ENCODE measurements around the gene RIPOR3. TPM values are rescaled to one million over a fixed set of nuclear protein-coding genes. Genes with fewer than 3 reads are reported as not detected.

RIPOR3 gene
- total and polyA plus RNA-seq, 9 of the 15 experiments (the other 6 are each of a cell fraction or from before 2014, with no cell fraction given): 3.3 to 62.7 (median 21.4) TPM

GRCh38 chr20:50601511-50602431 is 89.6 kb downstream of the RIPOR3 start (continued):
- TF ChIP-seq HINFP (tag; conservative IDR thresholded peaks at IDR 0.05; ENCODE audit: low read depth) (no peak), PATZ1 (CRISPR knock-in tag; IDR thresholded peaks at IDR 0.05; ENCODE audit: borderline replicate concordance) (no peak), SMARCE1 (IDR thresholded peaks at IDR 0.05) (no peak), MCM3 (IDR thresholded peaks at IDR 0.05) (no peak)

GRCh38 chr20:50600281-50600895 is 91.0 kb downstream of the RIPOR3 start:
- Histone ChIP-seq H3K36me3 (ENCODE audit: control insufficient read depth, insufficient read depth, low read length) (peaks cover 60% of the 10 kb centered on the region), H3K9me1 (ENCODE audit: control insufficient read depth, insufficient read depth, low read length) (no peaks in the 10 kb centered on the region), H3K27me3 (ENCODE audit: control insufficient read depth in 2 of 2, insufficient read depth in 2 of 2, low read length in 2 of 2) (no peaks in the 10 kb centered on the region), H3K27ac (ENCODE audit: extremely low read depth, low read depth, low read length) (no peak overlapping the region), H3K9ac (ENCODE audit: insufficient read depth in 1 of 2, low read depth in 2 of 2, low read length in 2 of 2) (no peak overlapping the region), H3K4me1 (replicated peaks in 1 of 2; ENCODE audit: control insufficient read depth in 2 of 2, insufficient read depth in 2 of 2, low read length in 2 of 2) (peaks cover 0 to 26% of the 10 kb centered on the region in 2 experiments; a peak in 2 of 5 replicates), H3K9me3 (replicated peaks; ENCODE audit: control insufficient read depth, insufficient read depth, low read depth, low read length) (no peaks in the 10 kb centered on the region), H3K4me2 (ENCODE audit: insufficient read depth, low read length) (no peak overlapping the region), H4K20me1 (replicated peaks; ENCODE audit: control insufficient read depth, insufficient read depth, low read length) (no peaks in the 10 kb centered on the region), H3K79me2 (ENCODE audit: control insufficient read depth, insufficient read depth, low read length) (no peaks in the 10 kb centered on the region), H3K4me3 (no peak overlapping the region), H2AFZ (ENCODE audit: low read depth, low read length) (no peak overlapping the region)
- CTCF ChIA-PET (ENCODE audit: low intra/inter-chr PET ratio): no interaction called here
- TSS peak; percentile 17 for BruUV-seq (replicated peaks)
- WGBS (ENCODE audit: insufficient coverage, low coverage, missing lambda C conversion rate): 83% methylated on average over 12 of the region's 12 CpGs
- DNase-seq (ENCODE audit: extremely low read depth in 1 of 4, low spot score in 3 of 4) (no peak), ATAC-seq (no peak), FAIRE-seq (peak; percentile 40)
- POLR2A ChIA-PET: interaction anchor here (1.0 kb wide), 1 partner anchor 14 kb away, joined by 3 read pairs; no protein-coding TSS in a partner anchor
- in situ Hi-C loops (cut with MboI) (no loop called here), intact Hi-C loops (cut with micrococcal nuclease) (no loop called here)
- peak; percentile 83; the same call in 1 of the 2 replicates for TF ChIP-seq MTF1 (CRISPR knock-in tag; IDR thresholded peaks at IDR 0.05; ENCODE audit: borderline replicate concordance)
- 0 out of 2 replicates have a peak, but pooled peaks have one; percentile 55 for TF ChIP-seq HOXB6 (CRISPR knock-in tag; IDR thresholded peaks at IDR 0.05; ENCODE audit: borderline replicate concordance)
- TF ChIP-seq ZNF408 (CRISPR knock-in tag; IDR thresholded peaks at IDR 0.05; ENCODE audit: low read depth): peak; percentile 86; the same call in 1 of the 2 replicates
- peak; percentile 49; the same call in 1 of the 2 replicates for TF ChIP-seq NFIX (CRISPR knock-in tag; IDR thresholded peaks at IDR 0.05; ENCODE audit: low read depth)
- peak in 1 of 3 experiments; percentile 65; a peak in 1 of 6 replicates for TF ChIP-seq ZBTB11 (CRISPR knock-in tag; IDR thresholded peaks at IDR 0.05)
- no peak for TF ChIP-seq SP1 (CRISPR knock-in tag; IDR thresholded peaks at IDR 0.05)

Data from K562 (cell line).